Middle frontal gyrus (tissue), 1 donor: Measurements from ENCODE around the gene NWD2.
A peak's percentile ranks its signal among the peaks of the same experiment; 100 is the strongest.

Experiments
- DNase-seq: peaks from one replicate; pipeline ENCODE4 v3.0.0-alpha.2; 2015; ENCODE audit warnings: low spot score; ENCODE audit errors: extremely low spot score

NWD2 gene

GRCh38 chr4:37439809-37440474, 195.4 kb downstream of the NWD2 start:
- no peak for DNase-seq

- DNase-seq, result no peak
Observed at GRCh38 chr4:37440501-37440900, 196.0 kb downstream of the NWD2 start.

GRCh38 chr4:37441231-37442061, 196.9 kb downstream of the NWD2 start:
- DNase-seq, result no peak

GRCh38 chr4:37442062-37442323, 197.4 kb downstream of the NWD2 start:
- DNase-seq, result no peak

GRCh38 chr4:37443137-37443536, 198.6 kb downstream of the NWD2 start:
- DNase-seq, result no peak

- no peak for DNase-seq
Observed at GRCh38 chr4:37445023-37445422, 200.5 kb downstream of the NWD2 start.

GRCh38 chr4:37446016-37446415, 201.5 kb downstream of the NWD2 start:
- no peak for DNase-seq

GRCh38 chr4:37447886-37448285, 203.3 kb downstream of the NWD2 start:
- no peak for DNase-seq

GRCh38 chr4:37450309-37450708, 205.8 kb downstream of the NWD2 start:
- DNase-seq, result no peak

GRCh38 chr4:37450911-37451310, 206.4 kb downstream of the NWD2 start:
- no peak for DNase-seq

GRCh38 chr4:37451656-37452055, 207.1 kb downstream of the NWD2 start:
- no peak for DNase-seq

GRCh38 chr4:37452952-37453280, 208.4 kb downstream of the NWD2 start:
- DNase-seq, result peak; percentile 63

GRCh38 chr4:37453281-37453998, 208.9 kb downstream of the NWD2 start:
- peak; percentile 44 for DNase-seq

GRCh38 chr4:37453999-37454800, 209.7 kb downstream of the NWD2 start:
- DNase-seq, result no peak

- no peak for DNase-seq
Observed at GRCh38 chr4:37455301-37456131, 211.0 kb downstream of the NWD2 start.

- DNase-seq, result no peak
Observed at GRCh38 chr4:37461801-37462200, 217.3 kb downstream of the NWD2 start.

GRCh38 chr4:37463033-37463856, 218.7 kb downstream of the NWD2 start:
- no peak for DNase-seq

GRCh38 chr4:37464373-37465128, 220.0 kb downstream of the NWD2 start:
- no peak for DNase-seq

- no peak for DNase-seq
Observed at GRCh38 chr4:37465296-37465695, 220.8 kb downstream of the NWD2 start.
